Karpas-422 (cell line): ENCODE results near the gene STUM. TPM values are rescaled to one million over a fixed set of nuclear protein-coding genes. Genes with fewer than 3 reads are reported as not detected.
"Not testable (repeated sequence)": the region's sequence is repeated elsewhere in the genome, so short reads cannot be mapped to it uniquely, and the experiment has no call there.

Experiments
- DNase-seq: peaks from one replicate; pipeline ENCODE4 v3.0.0-alpha.2; 2015
- H2AFZ ChIP-seq: fragments of 200-600 bp; sonication (generic); 2 replicates; pipeline ENCODE4 v1.6.1; 2014; ENCODE audit warnings: antibody characterized with exemption, low read length, mixed read lengths
- H3K27ac ChIP-seq: fragments of 200-600 bp; sonication (generic); 2 replicates; pipeline ENCODE4 v1.5.1; 2014; ENCODE audit warnings: mild to moderate bottlenecking, low read length, moderate library complexity
- H3K27me3 ChIP-seq: fragments of 200-600 bp; sonication (generic); 2 replicates; pipeline ENCODE4 v1.6.1; 2014; ENCODE audit warnings: low read length, mixed read lengths
- H3K36me3 ChIP-seq: fragments of 200-600 bp; sonication (generic); 2 replicates; pipeline ENCODE4 v1.6.1; 2014; ENCODE audit warnings: low read length, mixed read lengths; ENCODE audit not compliant: insufficient read depth
- H3K4me1 ChIP-seq: fragments of 200-600 bp; sonication (generic); 2 replicates; pipeline ENCODE4 v1.6.1; 2014; ENCODE audit warnings: mild to moderate bottlenecking, low read length, mixed read lengths
- H3K4me2 ChIP-seq: fragments of 200-600 bp; sonication (generic); 2 replicates; pipeline ENCODE4 v1.6.1; 2014; ENCODE audit warnings: low read length, low read depth, mild to moderate bottlenecking; ENCODE audit not compliant: poor library complexity, severe bottlenecking
- H3K4me3 ChIP-seq: fragments of 200-600 bp; sonication (generic); 2 replicates; pipeline ENCODE4 v1.5.1; 2014; ENCODE audit warnings: mild to moderate bottlenecking, antibody characterized with exemption, low read length, mixed read lengths
- H3K79me2 ChIP-seq: fragments of 200-600 bp; sonication (generic); 2 replicates; pipeline ENCODE4 v1.6.1; 2014; ENCODE audit warnings: mild to moderate bottlenecking, low read length, mixed read lengths
- H3K9ac ChIP-seq: fragments of 200-600 bp; sonication (generic); 2 replicates; pipeline ENCODE4 v1.6.0; 2014; ENCODE audit warnings: low read length
- H3K9me2 ChIP-seq: fragments of 200-600 bp; sonication (generic), shearing (Covaris generic); replicated peaks from 2 replicates; pipeline ENCODE4 v1.6.0; 2014; ENCODE audit warnings: mild to moderate bottlenecking, low read length, moderate library complexity; ENCODE audit not compliant: insufficient read depth
- H3K9me3 ChIP-seq: fragments of 300-700, 200-600 bp; sonication (generic); 2 replicates; pipeline ENCODE4 v1.6.1; 2014; ENCODE audit warnings: low read length, mixed read lengths
- H4K20me1 ChIP-seq: fragments of 200-600 bp; sonication (generic); 2 replicates; pipeline ENCODE4 v1.6.1; 2014; ENCODE audit warnings: mild to moderate bottlenecking, antibody characterized with exemption, low read length, low read depth; ENCODE audit not compliant: insufficient read depth
- total RNA-seq: library from RNA; depleted of rRNA; stranded (reverse); fragments of >200 nt; shearing (Covaris generic); gene quantifications from 2 replicates; pipeline ENCODE4 v1.2.3, GENCODE V29; 2014; ENCODE audit warnings: low replicate concordance

The STUM gene
- total RNA-seq, 1 experiment from 2014 or later: 0.15 TPM

DNA sequence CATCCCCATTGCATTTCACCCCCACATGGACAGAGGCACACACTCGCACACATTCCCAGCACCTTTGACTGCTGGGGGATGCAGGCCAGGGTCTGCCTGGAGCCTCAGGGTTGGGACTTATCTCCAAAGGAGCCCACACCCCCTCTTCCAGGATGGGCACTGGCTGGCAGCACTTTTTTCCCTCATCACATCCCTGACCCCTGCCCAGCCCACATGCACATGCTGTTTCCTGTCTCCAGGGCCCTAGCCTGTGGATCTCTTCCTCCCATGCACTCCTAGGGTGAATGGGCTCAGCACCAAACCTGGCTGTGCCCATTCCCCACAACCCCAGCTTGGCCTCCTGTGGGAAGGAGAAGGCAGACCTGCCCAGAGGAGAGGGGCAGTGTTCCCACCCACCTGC, 59.3 kb downstream of the STUM start:
- Histone ChIP-seq H3K4me3 (no peak overlapping the region), H3K9me3 (no peaks in the 10 kb centered on the region), H3K27me3 (no peaks in the 10 kb centered on the region), H3K9ac (no peak overlapping the region), H2AFZ (no peak overlapping the region), H3K27ac (no peak overlapping the region), H3K4me1 (peaks cover 10% of the 10 kb centered on the region), H3K9me2 (no peaks in the 10 kb centered on the region), H3K36me3 (no peaks in the 10 kb centered on the region), H4K20me1 (no peaks in the 10 kb centered on the region), H3K4me2 (no peak overlapping the region), H3K79me2 (no peaks in the 10 kb centered on the region)
- DNase-seq: no peak

DNA sequence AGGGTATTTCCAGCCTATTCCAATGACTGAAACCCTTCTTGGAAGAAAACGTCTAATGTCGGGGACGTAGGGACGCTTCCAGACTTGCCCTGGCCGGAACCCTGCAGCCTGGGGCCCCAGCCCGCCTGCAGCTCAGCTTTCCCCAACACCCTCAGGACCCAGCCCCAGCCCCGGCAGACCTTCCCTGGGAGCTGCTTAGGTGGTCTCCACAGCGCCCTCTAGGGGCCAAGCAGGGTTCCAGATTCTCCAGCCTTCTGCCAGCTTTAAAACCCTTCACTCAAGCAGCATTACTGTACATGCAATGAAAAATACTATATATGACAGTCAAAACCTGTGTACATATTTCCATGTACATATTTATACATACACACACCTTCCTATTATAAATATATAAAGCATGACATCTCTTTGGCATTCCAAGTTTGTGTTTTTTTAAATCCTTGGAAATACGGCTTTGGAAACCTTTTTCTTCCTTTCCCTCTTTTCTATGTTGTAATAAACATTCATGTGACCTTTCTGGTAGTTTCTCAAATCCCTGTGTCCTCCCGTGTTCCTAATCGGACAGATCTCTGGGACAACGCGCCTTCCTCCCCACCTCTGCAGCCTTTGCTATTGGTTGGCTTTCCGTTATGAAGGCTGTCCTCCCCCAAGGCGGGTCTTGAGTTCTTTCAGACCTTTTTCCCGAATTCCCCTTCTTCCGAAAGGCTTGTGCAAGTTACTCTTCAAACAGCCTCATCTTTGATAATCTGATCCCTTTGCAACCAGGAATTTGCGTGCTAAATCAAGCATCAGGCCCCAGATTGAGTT, 60.3 kb downstream of the STUM start:
- no peak overlapping the region for H3K4me3 ChIP-seq
- H3K4me2 ChIP-seq: no peak overlapping the region
- H3K27ac ChIP-seq: no peak overlapping the region
- DNase-seq: peak; percentile 91
- no peaks in the 10 kb centered on the region for H3K36me3 ChIP-seq
- no peak overlapping the region for H3K9ac ChIP-seq
- no peak overlapping the region for H2AFZ ChIP-seq
- H3K9me2 ChIP-seq: no peaks in the 10 kb centered on the region
- H3K79me2 ChIP-seq: no peaks in the 10 kb centered on the region
- H4K20me1 ChIP-seq: no peaks in the 10 kb centered on the region
- H3K9me3 ChIP-seq: no peaks in the 10 kb centered on the region
- no peaks in the 10 kb centered on the region for H3K27me3 ChIP-seq
- peaks cover under 1% of the 10 kb centered on the region; the same call in 1 of the 2 replicates for H3K4me1 ChIP-seq

DNA sequence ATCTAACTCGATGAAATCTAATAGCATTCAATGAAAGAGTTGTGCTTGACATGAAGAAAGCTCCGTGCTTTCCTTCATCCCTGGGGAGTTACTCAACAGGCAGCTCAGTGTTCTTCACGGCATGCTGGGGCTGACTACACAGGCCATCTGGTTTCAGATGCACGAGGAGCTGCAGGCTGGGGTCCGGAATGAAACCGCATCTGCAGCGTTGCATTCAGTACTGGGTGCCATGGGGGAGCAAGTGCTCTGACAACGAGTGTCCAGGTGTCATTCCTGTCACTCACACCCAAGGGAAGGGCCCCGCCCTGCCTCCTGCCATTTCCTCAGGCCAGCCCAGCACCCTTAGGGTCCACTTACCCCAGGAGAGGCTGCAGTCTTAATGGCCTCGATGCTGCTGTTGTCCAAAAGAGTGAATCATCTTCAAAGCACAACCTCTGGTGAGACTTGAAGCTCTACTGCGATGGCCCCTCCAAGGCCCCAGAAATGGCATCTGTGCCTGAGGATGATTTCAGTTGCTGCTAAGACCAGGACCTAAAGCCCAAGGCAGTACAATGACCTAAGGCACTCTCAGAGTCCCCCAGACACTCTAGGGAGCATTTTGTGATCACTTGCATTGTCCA, 61.4 kb downstream of the STUM start:
- no peak for DNase-seq

DNA sequence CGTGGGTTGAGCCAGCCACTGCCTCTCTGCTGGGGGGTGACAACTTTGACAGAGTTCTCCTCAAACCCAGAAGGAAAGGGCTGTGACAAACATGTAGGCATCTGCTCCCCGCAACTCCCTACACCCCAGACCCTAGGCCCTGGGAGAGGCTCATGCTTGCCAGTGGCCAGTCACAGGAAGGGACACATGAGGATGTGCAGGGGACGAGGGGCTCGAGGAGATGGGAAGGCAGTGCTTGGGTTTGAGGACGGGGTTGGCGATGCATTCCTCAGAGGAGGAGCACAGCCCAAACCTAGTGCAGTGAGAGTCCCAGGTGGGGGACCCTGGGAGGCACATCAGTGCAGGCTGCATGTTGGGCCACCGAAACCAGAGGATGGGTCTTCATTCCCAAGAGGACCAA, 62.1 kb downstream of the STUM start:
- no peaks in the 10 kb centered on the region for H3K9me2 ChIP-seq
- no peaks in the 10 kb centered on the region for H3K79me2 ChIP-seq
- no peaks in the 10 kb centered on the region for H4K20me1 ChIP-seq
- no peak overlapping the region for H3K4me3 ChIP-seq
- no peaks in the 10 kb centered on the region for H3K36me3 ChIP-seq
- H3K4me2 ChIP-seq: no peak overlapping the region
- no peaks in the 10 kb centered on the region for H3K27me3 ChIP-seq
- no peaks in the 10 kb centered on the region for H3K9me3 ChIP-seq
- no peak overlapping the region for H2AFZ ChIP-seq
- H3K9ac ChIP-seq: no peak overlapping the region
- DNase-seq: no peak
- no peaks in the 10 kb centered on the region for H3K4me1 ChIP-seq
- H3K27ac ChIP-seq: no peak overlapping the region

More for the DNA sequence above, 61.4 kb downstream of the STUM start:
- Histone ChIP-seq H3K79me2 (no peaks in the 10 kb centered on the region), H3K4me1 (no peaks in the 10 kb centered on the region), H2AFZ (no peak overlapping the region), H3K27me3 (no peaks in the 10 kb centered on the region), H3K36me3 (no peaks in the 10 kb centered on the region), H3K9ac (no peak overlapping the region), H3K9me3 (no peaks in the 10 kb centered on the region), H3K4me3 (no peak overlapping the region), H3K9me2 (no peaks in the 10 kb centered on the region), H3K4me2 (no peak overlapping the region), H4K20me1 (no peaks in the 10 kb centered on the region), H3K27ac (no peak overlapping the region)

DNA sequence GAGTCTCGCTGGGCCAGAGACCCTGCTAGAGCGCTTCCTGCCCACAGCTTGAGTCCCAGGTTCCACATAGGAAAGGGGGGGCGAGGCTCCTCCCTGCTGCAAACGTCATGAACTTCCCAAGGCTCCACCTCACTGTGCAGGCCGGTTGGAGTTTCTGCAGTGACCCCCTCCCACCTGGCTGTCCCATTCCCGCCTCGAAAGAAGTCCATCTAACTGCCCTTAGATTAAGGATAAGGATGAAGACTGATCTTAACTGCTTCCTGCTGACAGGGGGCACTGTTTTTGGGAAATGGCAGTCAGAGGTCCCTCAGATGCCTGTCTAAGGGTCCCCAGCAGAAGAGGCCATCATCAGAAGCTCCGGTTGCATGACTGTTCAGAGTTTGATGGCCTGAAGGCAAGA, 62.7 kb downstream of the STUM start:
- H3K4me2 ChIP-seq: no peak overlapping the region
- no peak for DNase-seq
- no peak overlapping the region for H2AFZ ChIP-seq
- no peaks in the 10 kb centered on the region for H3K36me3 ChIP-seq
- no peak overlapping the region for H3K4me3 ChIP-seq
- H3K9ac ChIP-seq: no peak overlapping the region
- no peaks in the 10 kb centered on the region for H3K4me1 ChIP-seq
- no peak overlapping the region for H3K27ac ChIP-seq
- H3K79me2 ChIP-seq: no peaks in the 10 kb centered on the region
- H3K9me2 ChIP-seq: no peaks in the 10 kb centered on the region
- no peaks in the 10 kb centered on the region for H3K9me3 ChIP-seq
- no peaks in the 10 kb centered on the region for H3K27me3 ChIP-seq
- no peaks in the 10 kb centered on the region for H4K20me1 ChIP-seq

DNA sequence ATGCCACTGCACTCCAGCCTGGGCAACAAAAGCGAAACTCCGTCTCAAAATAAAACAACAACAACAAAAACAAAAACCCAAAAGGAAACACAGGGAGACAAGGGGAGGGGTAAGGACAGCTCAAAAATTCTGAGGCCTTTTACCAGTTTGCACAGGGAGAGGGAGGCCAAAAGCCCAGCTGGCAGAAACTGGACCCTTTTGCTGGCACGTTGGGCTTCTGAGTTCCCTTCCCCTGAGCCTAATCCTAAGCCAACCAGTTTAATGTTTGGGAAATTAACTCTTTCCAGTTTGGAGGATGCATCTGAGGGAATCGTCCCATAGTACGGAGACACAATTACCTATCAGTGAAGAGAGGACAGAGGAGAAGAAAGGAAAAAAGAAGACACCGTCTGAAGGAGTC, 63.4 kb downstream of the STUM start:
- H3K27me3 ChIP-seq, H4K20me1 ChIP-seq, H3K9ac ChIP-seq, H3K4me2 ChIP-seq, H3K27ac ChIP-seq, H3K4me1 ChIP-seq, H3K9me2 ChIP-seq, DNase-seq, H3K4me3 ChIP-seq, H3K79me2 ChIP-seq, H3K36me3 ChIP-seq, H2AFZ ChIP-seq, H3K9me3 ChIP-seq: not testable (repeated sequence)

GRCh38 chr1:226615876-226616275, 67.3 kb downstream of the STUM start:
- no peak overlapping the region for H3K4me3 ChIP-seq
- no peaks in the 10 kb centered on the region for H3K79me2 ChIP-seq
- H3K9ac ChIP-seq: no peak overlapping the region
- no peak overlapping the region for H2AFZ ChIP-seq
- H3K4me1 ChIP-seq: no peaks in the 10 kb centered on the region
- H3K27ac ChIP-seq: no peak overlapping the region
- H3K9me2 ChIP-seq: no peaks in the 10 kb centered on the region
- H4K20me1 ChIP-seq: no peaks in the 10 kb centered on the region
- no peaks in the 10 kb centered on the region for H3K27me3 ChIP-seq
- H3K4me2 ChIP-seq: no peak overlapping the region
- no peaks in the 10 kb centered on the region for H3K36me3 ChIP-seq
- no peak for DNase-seq
- H3K9me3 ChIP-seq: no peaks in the 10 kb centered on the region

DNA sequence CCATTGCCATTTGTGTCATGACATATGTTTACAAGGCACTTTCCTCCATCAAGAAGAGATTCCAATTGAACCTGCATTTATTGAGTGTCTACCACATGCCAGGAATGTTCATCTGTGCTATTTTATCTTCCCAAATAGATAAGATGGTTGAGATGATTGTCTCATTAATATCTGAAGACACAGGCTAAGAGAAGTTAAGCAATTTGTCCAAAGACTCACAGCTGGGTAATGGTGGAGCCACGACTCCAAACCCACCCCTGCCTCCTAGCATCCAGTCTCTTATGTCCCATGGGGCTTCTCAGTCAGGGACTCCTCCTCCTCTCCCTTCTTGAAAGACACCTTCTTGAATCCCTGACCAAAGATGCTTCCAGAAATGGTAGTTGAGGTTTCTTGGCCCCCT, 68.1 kb downstream of the STUM start:
- H3K79me2 ChIP-seq: no peaks in the 10 kb centered on the region
- H3K4me2 ChIP-seq: no peak overlapping the region
- no peak overlapping the region for H3K9ac ChIP-seq
- H3K36me3 ChIP-seq: no peaks in the 10 kb centered on the region
- no peaks in the 10 kb centered on the region for H4K20me1 ChIP-seq
- no peak overlapping the region for H3K4me3 ChIP-seq
- no peak overlapping the region for H3K27ac ChIP-seq
- H3K9me2 ChIP-seq: no peaks in the 10 kb centered on the region
- no peak overlapping the region for H2AFZ ChIP-seq
- no peaks in the 10 kb centered on the region for H3K9me3 ChIP-seq
- H3K27me3 ChIP-seq: no peaks in the 10 kb centered on the region
- no peaks in the 10 kb centered on the region for H3K4me1 ChIP-seq
- DNase-seq: no peak
